ENCODE measurements around the gene TNFRSF4.
"Not testable (repeated sequence)": the region's sequence is repeated elsewhere in the genome, so short reads cannot be mapped to it uniquely, and the experiment has no call there.

Gene TNFRSF4

DNA sequence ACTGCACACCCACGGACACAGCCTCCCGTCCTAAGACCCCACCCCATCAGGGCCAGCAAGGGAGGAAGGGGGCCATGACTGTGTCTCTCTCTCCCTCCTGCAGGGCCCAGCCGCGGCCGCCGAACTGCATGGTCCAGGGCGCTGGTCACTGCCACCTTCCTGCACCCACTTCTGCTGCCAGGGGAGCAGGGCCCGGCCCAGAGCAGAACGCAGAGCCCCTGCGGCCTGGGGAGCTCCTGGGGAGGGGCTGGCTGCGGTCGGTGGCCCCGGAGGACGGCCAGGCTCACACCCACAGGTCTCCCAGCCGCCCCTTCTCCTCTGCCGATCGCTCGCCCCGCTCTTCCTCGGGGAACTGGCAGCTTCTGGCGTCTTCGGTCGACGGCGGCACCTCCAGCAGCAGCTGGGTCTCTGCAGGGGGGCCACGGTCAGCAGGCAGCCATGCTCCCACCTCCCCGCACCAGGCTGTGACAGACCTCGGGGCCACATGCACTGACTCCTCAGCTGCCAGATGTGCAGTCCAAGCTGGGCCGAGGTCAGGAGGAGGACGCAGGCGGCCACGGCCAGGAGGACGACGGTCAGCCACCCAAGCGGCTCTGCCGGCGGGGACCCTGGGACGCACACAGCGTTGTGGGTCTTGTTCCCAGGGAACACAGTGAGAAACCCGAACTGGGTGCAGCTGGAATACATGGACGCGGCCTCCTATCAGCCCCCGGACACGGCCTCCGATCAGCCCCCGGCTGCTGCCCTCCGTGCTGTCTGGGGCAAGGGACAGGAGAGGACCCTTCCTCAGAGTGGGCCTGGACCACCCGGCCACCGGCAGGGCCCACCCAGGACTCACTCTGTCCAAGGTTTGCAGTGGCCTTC, 10.2 kb downstream of the TNFRSF4 start:
- DNase-seq (ENCODE audit: low read depth in 1 of 2, low spot score in 1 of 2), result no peak

DNA sequence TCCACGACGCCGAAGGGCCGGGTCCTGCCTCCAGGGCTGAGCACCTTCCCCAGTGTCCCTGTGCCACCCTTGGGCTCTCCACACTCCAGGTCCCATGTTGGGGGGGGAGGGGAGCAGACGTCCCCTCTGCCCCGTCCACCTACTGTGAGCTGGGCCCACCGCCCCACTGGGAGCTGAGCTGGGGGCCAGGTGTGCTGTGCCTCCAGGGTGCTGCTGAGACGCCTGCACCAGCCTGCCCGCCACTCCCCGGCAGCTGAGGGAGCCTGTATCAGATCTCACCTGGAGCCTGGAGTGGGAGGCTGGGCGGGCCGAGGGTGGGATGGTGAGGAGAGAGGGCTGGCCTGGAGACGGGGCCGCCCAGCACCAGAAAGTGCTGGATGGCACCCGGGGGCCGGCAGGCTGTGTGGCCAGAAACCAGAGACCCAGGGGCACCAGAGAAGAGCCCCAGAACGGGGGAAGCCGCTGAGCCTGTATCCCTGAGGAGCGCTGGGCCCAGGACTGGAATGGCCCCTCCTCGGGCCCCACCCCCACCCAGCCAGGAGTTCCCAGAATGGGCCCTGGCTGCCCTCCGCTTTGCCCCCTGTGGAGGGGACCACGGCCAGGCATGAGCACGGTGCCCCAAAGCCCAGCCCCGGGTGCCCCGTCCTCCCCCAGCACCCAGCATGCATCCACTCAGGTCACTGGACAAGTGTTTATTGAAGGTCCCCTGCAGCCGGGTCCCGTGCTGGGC, 11.0 kb downstream of the TNFRSF4 start:
- DNase-seq (ENCODE audit: low read depth in 1 of 2, low spot score in 1 of 2), result no peak

GRCh38 chr1:1200876-1201810, 12.8 kb downstream of the TNFRSF4 start:
- peak; percentile 63 to 90 for DNase-seq (ENCODE audit: low read depth in 1 of 2, low spot score in 1 of 2)

DNA sequence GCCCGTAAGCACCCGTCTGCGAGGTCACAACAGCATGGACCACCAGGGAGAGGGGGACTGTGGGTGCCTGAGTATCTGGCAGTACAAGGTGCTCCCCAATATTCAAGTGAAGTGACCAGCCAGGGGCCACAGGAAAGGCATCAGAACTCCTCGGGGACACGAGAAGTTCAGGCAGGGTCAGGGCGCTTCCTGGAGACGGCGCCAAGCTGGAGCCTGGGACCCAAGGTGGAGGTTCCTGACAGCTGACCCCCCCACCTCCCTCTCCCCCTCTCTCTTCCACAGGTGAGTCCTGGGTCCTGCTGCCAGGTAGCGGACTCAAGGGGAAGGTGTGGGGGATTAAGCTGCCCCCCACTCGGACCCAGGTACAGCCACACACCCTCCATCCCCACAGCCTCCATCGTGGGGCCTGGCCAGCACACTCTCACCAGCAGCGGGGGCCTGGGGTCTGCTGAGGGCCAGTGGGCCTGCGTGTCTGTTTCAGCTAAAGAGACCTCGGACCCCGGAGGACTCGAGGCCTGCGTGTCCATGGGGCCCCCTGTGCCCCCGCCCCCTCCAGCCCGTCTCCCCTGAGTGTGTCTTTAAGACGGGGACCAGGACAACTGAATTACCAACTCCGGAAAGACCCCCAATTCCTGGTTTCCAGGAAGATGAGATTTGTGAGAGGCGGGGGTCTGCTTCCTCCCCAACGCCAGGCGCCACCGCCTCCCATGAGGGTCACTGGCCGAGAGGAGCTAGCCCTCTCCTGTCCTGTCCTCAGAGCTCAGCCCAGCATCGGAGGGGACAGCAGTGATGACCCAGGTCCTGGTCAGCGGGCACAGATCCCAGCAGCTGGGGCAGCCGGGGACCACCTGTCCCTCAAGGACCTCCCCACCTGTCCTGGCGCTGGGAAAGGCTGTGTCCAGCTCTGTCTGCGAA, 13.7 kb downstream of the TNFRSF4 start:
- DNase-seq (ENCODE audit: low read depth in 1 of 2, low spot score in 1 of 2), result no peak

DNA sequence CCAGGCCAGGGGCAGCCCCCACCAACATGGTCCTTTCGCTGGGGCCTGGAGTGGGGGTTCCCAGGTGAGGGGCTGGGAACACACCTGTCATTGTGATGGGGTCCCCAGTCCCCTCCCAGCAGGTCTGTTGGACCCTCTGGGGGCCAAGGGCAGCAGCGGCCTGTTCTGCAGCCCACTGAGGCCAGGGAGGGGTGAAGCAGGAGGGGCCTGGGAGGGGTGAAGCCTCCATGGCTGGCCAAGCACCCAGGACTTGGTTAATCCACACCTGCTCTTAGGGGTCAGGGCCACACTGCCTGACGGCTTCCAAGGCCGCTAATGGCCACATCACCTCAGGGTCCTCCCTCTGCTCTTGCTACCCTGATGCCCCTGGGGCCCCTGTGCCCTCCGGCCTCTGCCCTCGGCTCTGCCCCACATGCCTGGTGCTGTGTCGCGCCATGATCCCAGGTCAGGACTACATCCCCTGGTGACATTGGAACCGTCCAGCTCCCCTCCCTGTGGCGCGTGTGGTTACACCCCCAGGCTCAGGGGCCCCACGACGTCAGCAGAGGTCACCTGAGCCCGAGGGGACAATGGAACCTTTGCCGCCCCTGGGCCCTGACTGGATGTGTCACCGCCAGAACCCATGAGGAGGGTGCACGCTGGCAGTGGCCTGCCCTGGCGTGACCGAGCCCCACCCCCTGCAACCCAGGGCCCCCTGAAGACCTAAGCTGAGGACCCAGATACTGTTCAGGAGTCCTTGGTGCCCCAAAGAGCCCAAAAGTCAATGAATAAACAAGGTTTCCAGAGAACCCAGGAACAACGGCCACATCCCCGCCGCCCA, 14.6 kb downstream of the TNFRSF4 start:
- DNase-seq (ENCODE audit: low read depth in 1 of 2, low spot score in 1 of 2), result no peak

DNA sequence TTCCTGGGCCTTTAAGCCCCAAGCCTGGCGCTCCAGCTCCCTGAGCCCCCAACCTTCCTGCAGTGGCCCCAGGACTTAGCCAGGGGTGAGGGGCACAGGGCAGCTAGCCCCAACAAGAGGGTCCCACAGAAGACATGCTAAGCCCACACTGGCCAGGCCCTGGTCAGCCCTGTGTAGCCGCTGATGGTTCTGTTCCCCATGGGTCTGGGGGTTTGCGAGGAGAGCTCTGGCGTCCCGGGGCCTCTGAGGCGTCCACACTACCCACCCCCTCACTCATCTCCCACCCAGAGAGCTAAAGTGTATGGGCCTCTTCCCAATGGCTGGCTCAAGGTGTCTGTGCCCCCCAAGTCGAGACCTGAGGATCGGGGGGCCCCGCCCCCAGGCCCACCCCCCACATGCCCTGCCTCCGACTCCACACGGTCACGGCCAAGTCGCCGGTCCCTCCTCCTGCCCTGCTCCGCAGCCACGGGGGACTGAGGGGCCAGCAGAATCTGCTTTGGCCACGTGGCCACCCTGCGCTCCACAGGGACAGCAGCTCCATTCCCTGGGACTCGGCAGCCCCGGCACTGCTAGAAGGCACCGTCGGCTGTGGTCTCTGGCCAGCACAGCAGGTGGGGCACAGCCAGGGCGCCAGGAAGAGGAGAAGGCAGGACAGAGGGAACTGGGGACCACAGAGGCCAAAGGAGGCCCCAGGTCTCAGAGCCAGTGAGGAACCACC, 15.4 kb downstream of the TNFRSF4 start:
- no peak for DNase-seq (ENCODE audit: low read depth in 1 of 2, low spot score in 1 of 2)

- DNase-seq (ENCODE audit: low read depth in 1 of 2, low spot score in 1 of 2), result no peak
Observed at GRCh38 chr1:1197551-1198422, 16.2 kb downstream of the TNFRSF4 start.

DNA sequence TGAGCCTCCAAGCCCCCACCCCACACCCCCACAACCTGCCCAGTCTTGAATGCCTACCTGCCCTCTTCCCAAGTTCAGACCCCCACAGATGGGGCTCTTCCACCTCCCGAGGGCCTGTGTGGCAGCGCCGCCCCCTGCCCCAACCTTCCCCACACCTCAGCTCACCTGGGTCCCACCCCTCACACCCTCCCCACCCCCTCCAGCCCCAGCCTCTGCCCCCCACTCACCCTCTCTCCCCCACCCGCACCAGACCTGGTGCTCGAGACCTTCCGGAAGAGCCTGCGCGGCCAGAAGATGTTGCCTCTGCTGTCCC, 16.8 kb downstream of the TNFRSF4 start:
- DNase-seq (ENCODE audit: low read depth in 1 of 2, low spot score in 1 of 2), result no peak

- DNase-seq (ENCODE audit: low read depth in 1 of 2, low spot score in 1 of 2), result no peak
Observed at GRCh38 chr1:1196431-1197187, 17.3 kb downstream of the TNFRSF4 start.

DNA sequence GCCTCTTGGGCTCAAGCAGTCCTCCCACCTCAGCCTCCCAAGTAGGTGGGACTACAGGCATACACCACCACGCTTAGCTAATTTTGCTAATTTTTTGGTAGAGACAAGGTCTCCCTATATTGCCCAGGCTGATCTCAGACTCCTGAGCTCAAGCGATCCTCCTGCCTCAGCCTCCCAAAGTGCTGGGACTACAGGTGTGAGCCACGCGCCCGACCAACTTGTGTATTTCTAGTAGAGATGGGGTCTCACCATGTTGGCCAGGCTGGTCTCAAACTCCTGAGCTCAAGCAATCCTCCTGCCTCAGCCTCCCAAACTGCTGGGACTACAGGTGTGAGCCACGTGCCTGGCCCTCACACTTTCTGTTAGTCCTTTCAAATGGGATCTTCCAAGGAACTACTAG, 18.2 kb downstream of the TNFRSF4 start:
- DNase-seq (ENCODE audit: low read depth in 1 of 2, low spot score in 1 of 2), result not testable (repeated sequence)

DNA sequence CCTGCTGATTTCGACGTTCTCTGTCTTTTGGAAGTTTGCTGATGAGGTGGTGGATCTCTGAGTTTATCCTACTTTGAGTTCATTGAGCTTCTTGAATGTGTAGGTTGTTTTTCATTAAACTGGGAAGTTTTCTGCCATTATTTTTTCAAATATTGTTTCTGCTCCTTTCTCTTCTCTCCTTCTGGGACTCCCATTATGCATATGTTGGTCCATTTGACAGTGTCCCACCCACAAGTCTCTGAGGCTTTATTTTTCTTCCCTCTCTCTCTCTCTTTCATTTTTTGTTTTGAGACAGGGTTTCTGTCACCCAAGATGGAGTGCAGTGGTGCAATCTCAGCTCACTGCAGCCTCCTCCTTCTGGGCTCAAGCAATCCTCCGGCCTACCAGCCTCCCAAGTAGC, 19.2 kb downstream of the TNFRSF4 start:
- no peak for DNase-seq (ENCODE audit: low read depth in 1 of 2, low spot score in 1 of 2)

DNA sequence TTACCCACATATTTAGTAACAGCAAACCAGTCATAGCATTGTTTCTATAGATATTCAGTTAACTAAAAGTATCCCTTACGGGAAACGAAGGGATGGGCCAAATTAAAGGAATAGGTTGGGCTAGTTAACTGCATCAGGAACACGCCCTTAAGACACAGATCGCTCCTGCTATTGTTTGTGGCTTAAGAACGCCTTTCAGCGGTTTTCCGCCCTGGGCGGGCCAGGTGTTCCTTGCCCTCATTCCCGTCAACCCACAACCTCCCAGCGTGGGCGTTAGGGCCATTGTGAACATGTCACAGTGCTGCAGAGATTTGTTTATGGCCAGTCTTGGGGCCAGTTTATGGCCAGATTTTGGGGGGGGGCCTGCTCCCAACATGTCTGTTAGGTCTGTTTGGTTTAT, 22.2 kb downstream of the TNFRSF4 start:
- no peak for DNase-seq (ENCODE audit: low read depth in 1 of 2, low spot score in 1 of 2)

- DNase-seq (ENCODE audit: low read depth in 1 of 2, low spot score in 1 of 2), result no peak
Observed at GRCh38 chr1:1189111-1189510, 24.8 kb downstream of the TNFRSF4 start.

DNA sequence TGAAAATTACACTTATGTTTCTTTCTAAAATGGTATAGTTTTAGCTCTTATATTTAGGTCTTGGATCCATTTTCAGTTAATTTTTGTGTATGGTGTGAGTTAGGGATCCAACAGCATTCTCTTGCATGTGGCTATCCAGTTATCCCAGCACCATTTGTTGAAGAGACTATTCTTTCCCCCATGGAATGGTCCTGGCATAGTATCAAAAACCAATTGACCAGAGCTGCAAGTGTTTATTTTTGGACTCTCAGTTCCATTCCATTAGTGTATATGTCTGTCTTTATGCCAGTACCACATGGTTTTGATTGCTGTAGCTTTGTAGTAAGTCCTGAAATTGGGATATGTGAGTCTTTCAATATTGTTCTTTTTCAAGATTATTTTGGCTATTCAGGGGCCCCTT, 26.0 kb downstream of the TNFRSF4 start:
- no peak for DNase-seq (ENCODE audit: low read depth in 1 of 2, low spot score in 1 of 2)

GRCh38 chr1:1185101-1185765, 28.7 kb downstream of the TNFRSF4 start:
- no peak for DNase-seq (ENCODE audit: low read depth in 1 of 2, low spot score in 1 of 2)

DNA sequence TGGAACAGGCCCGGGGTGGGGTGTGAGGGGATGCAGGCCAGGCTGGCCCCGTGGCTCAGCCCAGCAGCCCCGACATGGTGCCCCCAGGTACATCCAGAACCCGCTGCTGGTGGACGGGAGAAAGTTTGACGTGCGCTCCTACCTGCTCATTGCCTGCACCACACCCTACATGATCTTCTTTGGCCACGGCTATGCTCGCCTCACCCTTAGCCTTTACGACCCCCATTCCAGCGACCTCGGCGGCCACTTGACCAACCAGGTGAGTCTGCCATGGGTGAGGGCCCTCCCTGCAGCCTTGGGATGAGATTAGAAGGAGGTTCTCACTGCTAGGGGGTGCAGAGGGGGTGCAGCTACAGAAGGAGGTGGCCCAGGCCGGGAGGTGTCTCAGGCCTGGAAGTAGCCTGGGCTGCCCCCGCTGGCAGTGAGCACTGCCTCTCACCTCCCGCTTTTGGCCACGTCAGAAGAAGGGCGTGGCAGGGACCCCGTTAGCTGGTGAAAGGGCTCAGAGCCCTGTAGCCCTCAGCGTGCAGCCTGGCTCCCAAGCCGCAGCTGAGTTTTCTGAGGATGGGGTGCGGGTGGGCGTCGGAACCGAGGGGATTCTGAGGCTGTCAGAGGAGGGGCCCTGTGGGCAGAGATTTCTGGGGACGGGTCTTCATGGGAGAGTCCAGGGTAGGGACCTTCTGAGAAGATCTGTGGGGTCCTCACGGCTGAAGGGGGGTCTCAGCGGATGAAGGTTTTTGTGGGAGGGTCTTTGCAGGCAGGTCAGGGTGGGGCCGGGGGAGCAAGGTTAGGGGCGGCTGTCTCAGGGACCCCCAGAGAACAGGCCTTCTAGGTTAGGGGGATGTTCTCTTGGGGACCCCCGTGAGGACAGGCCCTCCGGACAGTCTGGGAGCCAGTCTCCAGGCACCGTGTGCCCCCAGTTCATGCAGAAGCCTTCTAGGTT, 29.8 kb downstream of the TNFRSF4 start:
- DNase-seq (ENCODE audit: low read depth in 1 of 2, low spot score in 1 of 2), result no peak
